Measurements from ENCODE around the gene C16orf82.
"Not testable (repeated sequence)": the region's sequence is repeated elsewhere in the genome, so short reads cannot be mapped to it uniquely, and the experiment has no call there.

Gene C16orf82

DNA sequence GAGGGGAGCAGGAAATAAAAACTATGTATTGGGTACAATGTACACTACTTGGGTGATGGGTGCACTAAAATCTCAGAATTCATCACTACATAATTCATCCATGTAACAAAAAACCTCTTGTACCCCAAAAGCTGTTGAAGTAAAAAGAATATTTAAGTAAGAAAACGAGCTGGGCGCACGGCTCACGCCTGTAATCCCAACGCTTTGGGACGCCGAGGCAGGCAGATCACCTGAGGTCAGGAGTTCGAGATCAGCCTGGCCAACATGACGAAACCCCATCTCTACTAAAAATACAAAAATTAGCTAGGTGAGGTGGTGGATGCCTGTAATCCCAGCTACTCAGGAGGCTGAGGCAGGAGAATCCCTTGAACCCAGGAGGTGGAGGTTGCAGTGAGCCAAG, 19.3 kb downstream of the C16orf82 start:
- not testable (repeated sequence) for DNase-seq

DNA sequence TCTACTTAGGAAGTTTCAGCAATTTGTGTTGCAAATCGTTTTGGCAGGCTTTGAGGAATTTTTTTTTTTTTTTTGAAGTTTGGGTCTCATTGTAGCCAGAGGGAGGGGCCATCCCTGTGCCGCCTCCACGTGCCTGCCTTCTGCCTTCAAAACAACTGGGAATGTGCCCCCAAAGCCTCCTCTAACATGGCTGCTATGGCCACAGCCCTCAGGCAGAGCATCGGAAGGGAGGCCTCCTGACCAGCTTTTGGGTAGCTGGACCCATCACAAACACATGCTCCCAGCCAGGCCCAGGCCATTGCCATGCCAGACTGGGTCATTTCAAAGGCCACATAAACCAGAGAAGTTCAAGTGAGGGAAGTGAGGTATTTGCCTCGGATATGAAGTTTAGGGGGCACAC, 21.5 kb downstream of the C16orf82 start:
- no peak for DNase-seq

- no peak for DNase-seq
These were observed 29.6 kb downstream of the C16orf82 start for GRCh38 chr16:27096375-27096774.

- DNase-seq: no peak
These were observed 31.1 kb downstream of the C16orf82 start for GRCh38 chr16:27097800-27098230.

DNA sequence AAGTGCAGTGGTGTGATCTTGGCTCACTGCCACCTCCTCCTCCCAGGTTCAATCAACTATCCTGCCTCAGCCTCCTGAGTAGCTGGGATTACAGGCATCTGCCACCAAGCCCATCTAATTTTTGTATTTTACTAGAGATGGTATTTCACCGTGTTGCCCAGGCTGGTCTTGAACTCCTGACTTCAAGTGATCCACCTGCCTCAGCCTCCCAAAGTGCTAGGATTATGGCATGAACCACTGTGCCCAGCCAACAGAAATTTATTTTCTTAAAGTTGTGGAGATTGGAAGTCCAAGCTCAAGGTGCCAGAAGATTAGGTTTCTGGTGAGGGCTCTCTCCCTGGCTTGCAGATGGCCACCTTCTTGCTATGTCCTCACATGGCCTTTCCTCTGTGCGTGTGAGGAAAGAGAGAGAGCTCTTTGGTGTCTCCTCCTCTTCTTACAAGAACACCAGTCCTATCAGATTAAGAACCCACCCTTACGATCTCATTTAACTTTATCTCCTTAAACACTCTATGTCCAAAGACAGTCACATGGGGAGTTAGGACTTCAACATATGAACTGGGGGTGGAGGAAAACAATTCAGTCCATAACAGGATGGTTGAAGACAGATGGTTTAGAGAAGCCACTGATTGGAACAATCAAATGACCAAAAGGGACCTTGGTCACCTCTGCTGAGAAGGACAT, 31.8 kb downstream of the C16orf82 start:
- DNase-seq: no peak

- no peak for DNase-seq
These were observed 36.2 kb downstream of the C16orf82 start for GRCh38 chr16:27102701-27103575.

DNA sequence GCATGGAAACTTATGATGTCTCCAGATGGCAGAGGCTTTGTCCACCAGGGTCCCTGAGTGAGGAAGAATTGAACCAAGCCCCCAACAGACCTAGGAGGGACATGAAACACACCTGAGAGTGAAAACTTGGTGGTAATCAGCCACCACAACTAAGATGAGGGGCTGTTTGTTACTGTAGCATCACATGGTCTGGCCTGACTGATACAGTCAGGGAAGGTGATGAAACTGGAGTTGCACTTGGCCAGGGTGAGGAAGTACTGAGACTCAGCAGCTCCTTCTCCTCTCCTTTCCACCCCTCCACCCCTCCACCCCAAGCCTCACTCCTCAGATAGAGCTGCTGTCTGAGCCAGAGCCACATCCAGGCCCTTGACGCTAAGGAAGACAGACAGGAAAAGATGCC, 37.2 kb downstream of the C16orf82 start:
- no peak for DNase-seq

- DNase-seq: no peak
These were observed 39.6 kb downstream of the C16orf82 start for GRCh38 chr16:27106305-27106704.

DNA sequence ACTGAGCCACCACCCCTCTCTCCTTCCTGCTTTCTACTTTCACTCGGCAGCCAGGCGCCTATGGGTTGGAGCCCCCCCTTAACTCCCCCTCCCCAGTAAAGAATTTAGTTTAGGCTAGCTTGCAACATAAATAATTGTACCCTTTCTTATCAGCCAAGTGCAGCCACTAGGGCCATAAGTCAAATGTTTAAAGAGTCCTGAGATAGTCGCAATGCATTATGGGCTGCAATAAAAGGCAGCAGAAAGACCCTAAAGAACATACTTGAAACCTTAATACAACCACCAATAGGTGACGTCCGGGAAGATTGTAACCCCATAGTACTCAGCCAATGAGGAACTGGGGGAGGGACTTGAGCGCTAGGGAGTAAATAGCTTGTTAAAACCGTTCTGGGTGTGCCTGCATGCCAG, 40.5 kb downstream of the C16orf82 start:
- no peak for DNase-seq

DNA sequence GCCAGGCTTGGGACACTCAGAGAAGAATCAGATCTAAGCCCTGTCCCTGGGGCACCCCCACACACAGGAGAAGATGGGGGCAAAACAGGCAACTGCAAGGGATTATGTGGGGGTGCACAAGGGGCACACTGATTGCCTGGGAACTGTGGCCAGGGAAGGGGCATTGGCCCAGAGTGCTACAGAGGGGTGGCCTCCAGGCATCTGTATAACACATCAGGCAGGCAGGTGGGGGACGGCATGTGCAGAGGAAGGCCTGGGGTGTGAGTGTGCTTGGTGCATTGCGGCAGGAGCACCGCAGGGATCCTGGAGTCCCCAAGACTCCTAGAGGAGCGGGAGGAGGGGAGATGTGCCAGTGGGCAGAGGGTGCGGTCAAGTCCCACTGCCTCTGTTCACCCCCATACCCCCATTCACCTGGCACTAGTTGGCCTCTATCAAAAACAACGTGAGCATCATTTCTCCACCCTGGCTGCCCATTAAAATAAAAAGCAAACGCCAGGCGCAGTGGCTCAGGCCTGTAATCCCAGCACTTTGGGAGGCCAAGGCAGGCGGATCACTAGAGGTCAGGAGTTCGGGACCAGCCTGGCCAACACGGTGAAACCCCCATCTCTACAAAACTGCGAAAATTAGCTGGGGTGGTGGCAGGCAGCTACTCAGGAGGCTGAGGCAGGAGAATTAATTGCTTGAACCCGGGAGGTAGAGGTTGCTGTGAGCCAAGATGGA, 41.5 kb downstream of the C16orf82 start:
- no peak for DNase-seq

DNA sequence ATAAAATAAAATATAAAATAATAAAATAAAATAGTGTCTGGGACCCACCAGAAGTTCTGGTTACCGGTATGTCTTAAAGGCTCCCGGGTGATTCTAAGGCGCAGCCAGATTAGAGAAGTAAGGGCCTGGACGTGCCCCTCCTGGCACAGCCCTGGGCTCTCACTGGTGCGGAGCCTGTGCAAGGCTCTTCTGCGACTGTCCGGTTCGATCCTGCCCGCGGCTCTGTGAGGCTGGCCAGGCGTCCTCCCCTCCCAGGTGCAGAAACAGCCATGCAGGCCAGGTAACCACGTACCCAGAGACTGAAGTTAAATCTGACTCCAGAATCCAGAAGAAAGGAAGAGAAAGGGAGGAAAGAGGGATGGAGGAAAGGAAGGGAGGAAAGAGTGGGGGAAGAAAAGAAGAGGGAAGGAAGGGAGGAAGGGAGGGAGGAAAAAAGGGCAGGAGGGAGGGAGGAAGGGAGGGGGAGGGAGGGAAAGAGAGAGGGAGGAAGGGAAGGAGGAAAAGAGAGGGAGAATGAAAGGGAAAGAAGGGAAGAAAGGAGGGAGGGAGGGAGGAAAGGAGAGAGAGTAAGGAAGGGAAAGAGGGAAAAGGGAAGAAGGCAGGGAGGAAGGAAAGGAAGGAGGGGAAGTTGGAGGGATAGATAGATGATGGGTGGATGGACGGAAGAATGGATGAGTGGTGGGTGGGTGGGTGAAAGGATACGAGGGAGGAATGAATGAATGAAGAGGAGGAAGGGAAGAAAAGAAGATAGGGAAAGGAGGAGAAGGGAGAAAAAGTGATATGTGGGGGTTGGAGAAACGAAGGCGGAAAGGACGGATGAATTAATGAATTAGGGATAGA, 42.3 kb downstream of the C16orf82 start:
- DNase-seq: no peak

GRCh38 chr16:27109666-27110523, 43.2 kb downstream of the C16orf82 start:
- peak in 45 of 56 donors; percentile 1 to 73 (median 33) for DNase-seq

- DNase-seq: no peak
These were observed 43.8 kb downstream of the C16orf82 start for GRCh38 chr16:27110524-27110896.

DNA sequence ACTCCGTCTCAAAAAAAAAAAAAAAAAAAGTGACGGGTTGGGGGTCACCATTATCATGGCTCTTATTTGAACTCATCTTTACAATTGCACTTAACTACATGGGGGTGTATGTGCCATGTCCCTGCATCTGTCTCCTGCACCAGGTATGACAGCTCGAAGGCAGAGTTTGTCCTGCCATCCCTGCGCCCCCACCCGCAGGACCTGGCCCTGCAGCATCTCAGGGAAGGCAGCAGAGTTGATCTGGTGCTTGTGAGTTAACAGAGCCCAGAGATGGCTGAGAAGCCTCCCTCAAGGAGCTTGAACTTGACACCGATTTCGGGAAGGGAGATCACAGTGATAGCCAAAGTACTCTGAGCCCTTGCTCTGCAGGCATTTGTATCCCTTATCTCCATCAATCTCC, 44.8 kb downstream of the C16orf82 start:
- no peak for DNase-seq

- no peak for DNase-seq
These were observed 45.5 kb downstream of the C16orf82 start for GRCh38 chr16:27112093-27112811.

GRCh38 chr16:27113341-27113841, 46.7 kb downstream of the C16orf82 start:
- DNase-seq: no peak

DNA sequence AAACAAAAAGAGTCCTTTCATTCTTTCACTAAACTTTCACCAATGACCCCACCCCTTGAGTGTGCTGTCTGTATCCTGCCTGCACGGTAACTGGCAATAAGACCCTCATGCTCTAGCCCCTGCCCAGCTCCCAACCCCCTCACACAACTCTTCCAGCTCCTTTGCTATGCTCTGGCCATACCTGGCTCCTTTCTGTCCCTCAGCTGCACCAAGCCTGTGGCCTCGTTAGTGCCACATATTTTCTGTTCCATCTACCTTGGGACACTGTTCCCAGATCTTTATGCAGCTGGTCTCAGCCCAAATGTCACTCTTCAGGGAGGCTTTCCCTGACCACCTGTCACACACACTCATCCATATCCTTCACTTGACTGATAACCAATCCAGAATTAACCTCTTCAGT, 47.3 kb downstream of the C16orf82 start:
- DNase-seq: no peak

GRCh38 chr16:27118526-27118925, 51.8 kb downstream of the C16orf82 start:
- DNase-seq: no peak
